ENCODE measurements around the gene LARP4B.

The LARP4B gene

GRCh38 chr10:865924-866576, 65.5 kb downstream of the LARP4B start:
- no peak for DNase-seq

DNA sequence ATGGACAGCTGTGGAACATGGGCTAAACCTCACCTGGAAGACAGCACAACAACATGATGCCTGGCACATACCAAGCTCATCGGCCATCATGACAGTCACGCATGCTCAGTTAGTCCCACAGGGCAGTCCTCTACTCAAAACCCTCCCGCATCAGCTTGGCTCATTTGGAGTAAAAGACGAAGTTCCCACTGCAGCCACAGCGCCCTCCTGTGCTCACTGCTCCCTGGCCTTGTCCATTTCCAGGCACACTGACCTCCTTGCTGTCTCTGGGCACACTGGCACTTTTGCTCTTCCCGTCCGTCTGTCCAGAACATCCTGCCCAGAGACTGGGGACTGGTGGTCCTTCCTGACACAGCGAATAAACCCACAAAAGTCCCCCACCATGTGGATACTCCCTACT, 66.2 kb downstream of the LARP4B start:
- no peak for DNase-seq

GRCh38 chr10:860519-860918, 71.0 kb downstream of the LARP4B start:
- no peak for DNase-seq

GRCh38 chr10:856416-857157, 74.9 kb downstream of the LARP4B start:
- no peak for DNase-seq

DNA sequence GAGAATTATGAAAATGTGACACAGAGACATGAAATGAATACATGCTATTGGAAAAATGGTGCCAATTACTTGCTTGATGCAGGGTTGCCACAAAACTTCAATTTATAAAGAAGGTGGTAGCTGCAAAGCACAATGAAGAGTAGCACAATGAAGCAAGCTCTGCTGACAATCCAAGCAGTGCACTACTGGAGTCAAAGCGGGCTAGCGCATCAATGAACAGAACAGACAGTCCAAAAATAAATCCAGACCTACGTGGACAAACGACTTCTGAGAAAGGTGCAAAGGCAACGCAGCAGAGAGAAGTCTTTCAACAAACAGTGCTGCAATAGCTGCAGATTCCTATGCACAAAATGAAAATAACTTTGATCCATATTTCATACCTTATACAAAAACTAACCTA, 75.8 kb downstream of the LARP4B start:
- DNase-seq, result no peak

DNA sequence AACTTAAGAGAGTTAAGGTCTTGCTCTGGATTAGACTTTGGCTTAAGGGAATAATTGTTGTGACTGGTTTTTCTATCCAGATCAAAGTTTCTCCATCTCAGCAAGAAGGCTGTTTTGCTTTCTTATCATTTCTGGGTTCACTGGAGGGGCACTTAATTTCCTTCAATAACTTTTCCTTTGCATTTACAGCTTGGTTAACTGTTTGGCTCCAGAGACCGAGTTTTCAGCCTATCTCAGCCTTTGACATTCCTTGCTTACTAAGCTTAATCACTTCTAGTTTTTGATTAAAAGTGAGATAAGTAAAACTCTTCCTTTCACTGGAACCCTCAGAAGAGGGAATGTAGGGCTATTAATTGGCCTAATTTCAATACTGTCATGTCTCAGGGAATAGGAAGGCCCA, 76.4 kb downstream of the LARP4B start:
- no peak for DNase-seq

GRCh38 chr10:853017-853416, 78.5 kb downstream of the LARP4B start:
- no peak for DNase-seq

GRCh38 chr10:852386-852785, 79.1 kb downstream of the LARP4B start:
- DNase-seq, result no peak

DNA sequence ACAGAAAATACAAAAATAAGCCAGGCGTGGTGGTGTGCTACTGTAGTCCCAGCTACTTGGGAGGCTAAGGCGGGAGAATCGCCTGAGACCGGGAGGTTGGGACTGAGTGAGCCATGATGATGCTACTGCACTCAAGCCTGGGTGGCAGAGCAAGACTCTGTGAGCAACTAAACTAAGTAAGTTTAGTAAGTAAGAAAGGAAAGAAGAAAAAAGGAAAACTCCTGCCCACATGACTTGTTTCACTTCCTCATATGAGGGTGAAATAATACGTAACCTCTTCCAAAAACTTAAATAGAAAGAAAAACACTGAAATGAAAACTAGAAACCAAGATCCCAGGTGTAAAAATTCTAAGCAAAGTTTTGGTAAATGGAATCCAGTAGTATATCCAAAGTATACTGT, 79.6 kb downstream of the LARP4B start:
- DNase-seq, result no peak

- no peak for DNase-seq
Measured at GRCh38 chr10:850093-850492, 81.4 kb downstream of the LARP4B start.

DNA sequence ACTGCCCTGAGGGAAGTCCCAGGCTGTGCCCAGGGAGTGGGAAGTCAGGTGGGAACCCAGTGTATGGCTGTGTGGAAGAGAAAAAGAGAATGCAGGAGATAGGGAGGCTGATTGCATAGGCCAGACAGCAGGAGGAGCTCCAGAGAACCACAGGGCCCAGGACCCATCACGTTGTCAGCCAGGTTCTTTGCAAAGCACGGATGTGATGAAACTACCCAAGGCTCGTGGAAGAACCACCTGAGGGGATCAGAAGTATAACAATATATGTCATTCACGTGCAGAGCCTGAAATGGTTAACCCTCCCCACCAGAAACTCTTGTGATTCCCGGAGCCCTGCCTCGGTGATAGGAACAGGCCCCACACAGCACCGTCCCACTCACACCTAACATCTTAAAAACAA, 83.6 kb downstream of the LARP4B start:
- no peak for DNase-seq

DNA sequence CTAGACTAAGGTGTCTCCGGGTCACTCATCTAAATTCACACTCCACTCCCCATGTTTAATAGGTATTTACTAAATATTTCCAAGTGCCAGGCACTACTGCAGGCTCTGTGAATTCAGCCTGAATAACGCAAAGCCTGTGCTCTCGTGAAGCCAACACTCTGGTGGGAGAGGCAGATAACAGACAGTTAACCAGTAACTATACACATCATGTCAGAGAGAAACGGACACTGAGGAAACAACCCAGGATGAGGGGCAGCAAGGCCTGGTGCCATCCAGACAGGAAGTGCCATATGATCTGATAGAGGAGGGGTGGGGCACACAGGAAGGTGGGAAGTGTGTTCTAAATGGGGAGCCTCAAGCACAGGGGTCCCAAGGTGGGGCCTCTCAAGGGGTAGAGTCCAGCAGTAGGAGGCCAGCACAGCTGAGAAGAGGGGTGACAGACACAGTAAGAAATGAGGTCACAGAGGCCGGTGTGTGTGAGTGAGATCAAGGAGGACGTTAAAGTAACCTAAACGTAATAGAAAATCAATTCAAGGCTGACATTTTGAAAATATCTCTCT, 85.3 kb downstream of the LARP4B start:
- DNase-seq, result no peak

GRCh38 chr10:845526-845925, 86.0 kb downstream of the LARP4B start:
- no peak for DNase-seq

DNA sequence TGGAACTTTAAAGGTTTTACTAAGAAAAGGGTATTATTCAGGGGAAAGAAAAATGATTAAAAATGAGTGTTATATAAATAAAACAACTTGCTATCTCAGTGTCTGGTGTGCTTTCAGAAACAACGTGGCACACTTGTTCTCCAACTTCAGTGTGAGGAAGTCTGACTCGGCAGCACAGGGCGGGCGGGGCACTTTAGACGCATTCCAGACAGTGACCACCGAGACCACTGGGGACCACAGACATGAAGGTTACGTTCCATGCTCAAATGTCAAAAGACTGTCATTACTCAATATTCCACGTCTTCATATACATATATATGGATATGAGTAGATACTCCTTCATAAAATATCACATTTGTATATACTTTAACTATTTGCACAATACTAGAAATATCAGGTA, 87.0 kb downstream of the LARP4B start:
- DNase-seq, result peak; percentile 47

- DNase-seq, result no peak
Measured at GRCh38 chr10:843703-844102, 87.8 kb downstream of the LARP4B start.

DNA sequence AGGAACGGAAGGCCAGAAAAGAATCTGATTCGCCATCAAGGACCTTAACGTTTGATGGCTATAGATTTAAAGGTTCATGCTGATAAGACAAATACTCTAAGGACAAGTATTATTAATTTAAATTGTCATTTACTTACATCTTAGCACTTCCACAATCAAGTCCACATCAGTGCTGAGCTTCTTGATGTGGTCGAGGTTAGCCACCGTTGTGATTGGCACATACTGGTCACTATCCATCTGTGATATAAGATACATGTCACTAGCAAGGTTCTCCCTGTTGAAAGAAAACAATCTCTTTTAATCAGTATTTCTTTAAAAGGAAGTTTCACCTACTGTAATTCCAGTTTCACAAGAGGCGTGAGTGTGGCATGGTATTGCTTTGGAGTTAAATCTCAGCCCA, 88.7 kb downstream of the LARP4B start:
- no peak for DNase-seq

- DNase-seq, result no peak
Measured at GRCh38 chr10:841535-841934, 90.0 kb downstream of the LARP4B start.

DNA sequence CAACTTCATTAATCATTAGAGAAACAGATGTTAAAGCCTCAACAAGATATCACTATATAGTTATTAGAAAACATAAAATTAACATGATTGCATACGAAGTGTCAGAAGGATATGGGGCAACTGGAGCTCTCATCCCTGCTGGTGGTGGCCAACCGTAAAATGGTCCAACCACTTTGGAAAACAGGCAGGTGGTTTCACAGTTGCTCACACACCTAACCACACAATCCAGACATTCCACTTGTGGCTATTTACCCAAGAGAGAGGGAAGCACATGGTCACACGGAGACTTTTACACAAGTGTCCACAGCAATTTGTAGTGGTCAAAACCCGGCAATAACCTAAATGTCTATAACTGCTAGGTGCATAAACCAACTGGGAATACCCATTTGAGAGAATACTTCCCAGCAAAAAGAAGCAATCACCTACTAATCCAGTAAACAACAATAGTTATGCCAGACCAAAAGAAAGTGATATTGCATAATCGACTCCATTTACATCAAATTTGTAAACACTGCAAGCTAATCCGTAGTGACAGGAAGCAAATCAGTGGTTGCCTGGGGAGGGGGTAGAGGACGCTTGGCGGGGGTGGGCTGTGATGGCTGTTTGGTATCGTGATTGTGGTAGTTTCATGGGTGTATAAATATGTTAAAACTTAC, 91.8 kb downstream of the LARP4B start:
- DNase-seq, result no peak

DNA sequence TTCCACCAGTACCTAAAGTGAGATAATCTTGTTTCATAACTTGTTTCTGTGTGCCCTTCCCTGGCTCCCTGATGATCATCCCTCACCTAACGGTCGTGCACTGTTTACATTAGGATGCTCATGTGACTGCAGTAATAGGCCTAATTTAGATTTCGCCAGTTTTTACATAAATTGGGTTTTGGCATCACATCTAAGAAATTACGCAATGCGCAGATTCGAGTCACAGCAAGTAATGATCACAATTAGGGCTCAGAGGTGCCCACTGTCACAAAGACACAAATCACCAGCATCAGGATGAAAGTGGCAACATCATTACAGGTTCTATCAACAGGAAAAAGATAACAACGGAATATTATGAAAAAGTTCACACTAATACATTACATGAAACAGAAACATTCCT, 94.7 kb downstream of the LARP4B start:
- no peak for DNase-seq

GRCh38 chr10:834493-834892, 97.0 kb downstream of the LARP4B start:
- no peak for DNase-seq

GRCh38 chr10:829241-829640, 102.3 kb downstream of the LARP4B start:
- no peak for DNase-seq

DNA sequence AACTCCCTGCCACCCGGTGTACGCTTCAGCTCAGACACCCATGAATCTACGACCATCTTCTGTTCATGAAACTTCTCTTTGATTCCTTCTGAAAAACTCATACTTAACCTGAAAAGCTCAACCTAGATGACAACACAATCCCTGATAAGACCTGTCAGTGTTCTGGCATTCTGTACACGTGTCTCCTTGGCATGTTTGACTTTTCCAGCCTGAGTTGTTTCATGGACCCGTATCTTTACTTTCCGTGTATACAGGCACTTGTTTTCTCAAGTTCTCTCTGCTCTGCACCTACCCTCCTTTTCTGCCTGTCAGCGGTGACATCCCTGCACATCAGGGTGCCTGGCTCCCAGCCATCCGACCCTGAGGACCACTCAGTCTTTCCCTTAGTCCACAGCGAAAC, 103.3 kb downstream of the LARP4B start:
- DNase-seq, result no peak

DNA sequence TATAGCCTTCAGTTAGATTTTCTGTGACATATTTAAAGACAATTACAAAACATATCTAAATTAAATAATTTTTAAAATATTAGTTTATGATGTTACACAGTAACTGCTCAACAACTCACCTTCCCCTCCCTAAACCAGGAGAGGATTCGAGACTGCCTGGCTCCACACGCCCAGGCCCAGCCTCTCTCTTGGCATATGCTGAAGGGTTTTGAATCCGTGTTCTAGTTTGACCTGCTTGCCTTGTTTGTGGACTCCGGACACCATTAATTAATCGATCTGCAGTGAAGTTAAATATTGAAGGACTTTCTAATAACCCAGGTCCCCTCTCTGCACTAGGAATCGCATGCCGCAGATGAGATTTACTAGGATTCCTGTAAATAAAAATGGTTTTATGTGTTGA, 106.6 kb downstream of the LARP4B start:
- no peak for DNase-seq

DNA sequence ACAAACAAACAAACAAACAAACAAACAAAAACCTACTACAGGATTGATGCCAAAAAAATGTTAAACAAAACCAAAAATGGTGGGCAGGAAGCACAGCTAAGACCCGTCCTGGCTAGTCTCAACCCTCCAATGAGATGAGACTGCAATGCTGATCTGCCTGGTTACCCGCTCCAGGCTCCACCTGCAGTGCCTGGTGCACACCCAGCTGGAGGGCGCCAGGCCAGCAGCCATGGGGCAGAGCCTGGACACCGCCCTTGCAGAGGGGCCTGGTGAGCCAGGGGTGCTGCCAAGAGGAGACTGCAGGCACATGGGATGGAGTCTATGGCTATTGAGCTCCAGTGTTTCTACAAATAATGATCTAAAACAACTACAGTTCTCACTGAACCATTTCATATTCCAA, 107.0 kb downstream of the LARP4B start:
- no peak for DNase-seq
